ENCODE results near the gene CTSW.
"Not testable (repeated sequence)": the region's sequence is repeated elsewhere in the genome, so short reads cannot be mapped to it uniquely, and the experiment has no call there.

- TF ChIP-seq CTCF, POLR2A (IDR thresholded peaks at IDR 0.05): not testable (repeated sequence)
These were observed 12.5 kb downstream of the CTSW start for GRCh38 chr11:65892137-65892540.
